Measurements from ENCODE around the gene TP53AIP1.

DNA sequence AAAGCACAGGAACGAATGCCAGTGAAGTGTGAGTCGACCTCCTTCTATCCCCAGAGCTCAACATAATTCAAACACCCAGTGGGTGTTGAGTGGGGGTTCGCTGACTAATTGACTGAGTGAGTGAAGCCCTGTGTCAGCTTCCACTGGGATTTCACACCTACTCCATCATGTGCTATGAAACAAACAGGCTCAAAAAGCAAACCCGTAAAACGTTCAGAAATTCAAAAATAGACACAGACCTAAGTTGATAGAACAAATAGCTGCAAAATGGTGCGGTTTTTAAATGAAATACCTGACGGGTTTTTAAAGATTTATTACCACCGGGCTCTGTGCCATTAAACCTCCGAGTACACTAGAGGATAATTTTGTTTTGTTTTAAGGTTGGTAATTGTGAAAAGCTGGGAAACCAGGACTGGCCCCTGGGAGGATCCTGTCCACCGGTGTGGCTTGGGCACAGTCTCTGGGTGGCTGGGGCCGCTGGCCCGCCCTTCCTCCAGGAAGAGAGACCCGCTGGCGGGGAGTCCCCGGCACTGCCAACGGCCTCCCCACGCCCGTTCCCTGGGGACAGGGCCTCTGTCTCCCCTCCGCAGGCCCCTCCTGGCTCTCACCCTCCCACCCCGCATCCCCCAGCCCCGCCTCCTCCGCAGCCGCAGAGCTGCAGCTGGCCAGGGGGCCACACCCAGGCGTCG is 37.9 kb downstream of the TP53AIP1 start:
- TF ChIP-seq, protein P1, sequence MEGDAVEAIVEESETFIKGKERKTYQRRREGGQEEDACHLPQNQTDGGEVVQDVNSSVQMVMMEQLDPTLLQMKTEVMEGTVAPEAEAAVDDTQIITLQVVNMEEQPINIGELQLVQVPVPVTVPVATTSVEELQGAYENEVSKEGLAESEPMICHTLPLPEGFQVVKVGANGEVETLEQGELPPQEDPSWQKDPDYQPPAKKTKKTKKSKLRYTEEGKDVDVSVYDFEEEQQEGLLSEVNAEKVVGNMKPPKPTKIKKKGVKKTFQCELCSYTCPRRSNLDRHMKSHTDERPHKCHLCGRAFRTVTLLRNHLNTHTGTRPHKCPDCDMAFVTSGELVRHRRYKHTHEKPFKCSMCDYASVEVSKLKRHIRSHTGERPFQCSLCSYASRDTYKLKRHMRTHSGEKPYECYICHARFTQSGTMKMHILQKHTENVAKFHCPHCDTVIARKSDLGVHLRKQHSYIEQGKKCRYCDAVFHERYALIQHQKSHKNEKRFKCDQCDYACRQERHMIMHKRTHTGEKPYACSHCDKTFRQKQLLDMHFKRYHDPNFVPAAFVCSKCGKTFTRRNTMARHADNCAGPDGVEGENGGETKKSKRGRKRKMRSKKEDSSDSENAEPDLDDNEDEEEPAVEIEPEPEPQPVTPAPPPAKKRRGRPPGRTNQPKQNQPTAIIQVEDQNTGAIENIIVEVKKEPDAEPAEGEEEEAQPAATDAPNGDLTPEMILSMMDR (IDR thresholded peaks at IDR 0.05) = no peak
- TF ChIP-seq, protein P2, sequence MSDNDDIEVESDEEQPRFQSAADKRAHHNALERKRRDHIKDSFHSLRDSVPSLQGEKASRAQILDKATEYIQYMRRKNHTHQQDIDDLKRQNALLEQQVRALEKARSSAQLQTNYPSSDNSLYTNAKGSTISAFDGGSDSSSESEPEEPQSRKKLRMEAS (IDR thresholded peaks at IDR 0.05) = no peak
- TF ChIP-seq CHD2 (IDR thresholded peaks at IDR 0.05; ENCODE audit: low read length, partially characterized antibody) (no peak), POLR2A (IDR thresholded peaks at IDR 0.05; ENCODE audit: low read length) (no peak), SMC3 (IDR thresholded peaks at IDR 0.05) (no peak)
- TF ChIP-seq, protein P3, sequence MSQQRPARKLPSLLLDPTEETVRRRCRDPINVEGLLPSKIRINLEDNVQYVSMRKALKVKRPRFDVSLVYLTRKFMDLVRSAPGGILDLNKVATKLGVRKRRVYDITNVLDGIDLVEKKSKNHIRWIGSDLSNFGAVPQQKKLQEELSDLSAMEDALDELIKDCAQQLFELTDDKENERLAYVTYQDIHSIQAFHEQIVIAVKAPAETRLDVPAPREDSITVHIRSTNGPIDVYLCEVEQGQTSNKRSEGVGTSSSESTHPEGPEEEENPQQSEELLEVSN (IDR thresholded peaks at IDR 0.05; ENCODE audit: borderline replicate concordance, low read depth) = no peak

All from A549 (cell line).